Parathyroid adenoma (tissue), 2 donors: ENCODE results near the gene CLSTN2.

Experiments
- H2AFZ ChIP-seq: fragments of 300-600 bp; sonication (generic); one replicate; pipeline ENCODE4 v1.7.0; 2017; ENCODE audit warnings: antibody characterized with exemption, mild to moderate bottlenecking
- H3K27ac ChIP-seq: fragments of 300-600 bp; sonication (generic); one replicate; pipeline ENCODE4 v1.7.0; 2017
- H3K27me3 ChIP-seq: fragments of 300-600 bp; sonication (generic); one replicate; pipeline ENCODE4 v1.7.0; 2017; ENCODE audit warnings: low read length; ENCODE audit not compliant: control insufficient read depth, insufficient read depth
- H3K36me3 ChIP-seq: fragments of 300-600 bp; sonication (generic); one replicate; pipeline ENCODE4 v1.7.0; 2017; ENCODE audit warnings: low read length; ENCODE audit not compliant: control insufficient read depth, insufficient read depth
- H3K4me1 ChIP-seq: fragments of 300-600 bp; sonication (generic); one replicate; pipeline ENCODE4 v1.7.0; 2017; ENCODE audit warnings: control low read depth
- H3K4me2 ChIP-seq: fragments of 300-600 bp; sonication (generic); one replicate; pipeline ENCODE4 v1.7.0; 2017; ENCODE audit warnings: low read length
- H3K4me3 ChIP-seq: fragments of 300-600 bp; sonication (generic); one replicate; pipeline ENCODE4 v1.7.0; 2017; ENCODE audit warnings: low read depth, low read length
- H3K79me2 ChIP-seq: fragments of 300-600 bp; sonication (generic); one replicate; pipeline ENCODE4 v1.7.0; 2017; ENCODE audit warnings: control low read depth
- H3K9ac ChIP-seq: fragments of 300-600 bp; sonication (generic); one replicate; pipeline ENCODE4 v1.7.0; 2017; ENCODE audit warnings: mild to moderate bottlenecking
- H3K9me3 ChIP-seq: fragments of 300-600 bp; sonication (generic); one replicate; pipeline ENCODE4 v1.7.0; 2017; ENCODE audit warnings: low read length; ENCODE audit not compliant: control insufficient read depth
- CTCF ChIP-seq: fragments of 300-600 bp; sonication (generic); IDR thresholded peaks from one replicate; pipeline ENCODE4 v1.7.0; 2017; ENCODE audit warnings: antibody characterized with exemption, mild to moderate bottlenecking
- donor health status: primary hyperparathyroidism.

CLSTN2 gene

GRCh38 chr3:140056047-140056446 lies 121.1 kb downstream of the CLSTN2 start:
- Histone ChIP-seq H3K4me1 (no peaks in the 10 kb centered on the region), H3K36me3 (no peaks in the 10 kb centered on the region), H3K9ac (no peak overlapping the region), H3K79me2 (no peaks in the 10 kb centered on the region), H3K27me3 (no peaks in the 10 kb centered on the region), H3K9me3 (no peaks in the 10 kb centered on the region), H3K27ac (no peak overlapping the region), H2AFZ (no peak overlapping the region), H3K4me3 (no peak overlapping the region), H3K4me2 (no peak overlapping the region)
- TF ChIP-seq CTCF: no peak

- no peaks in the 10 kb centered on the region for H3K27me3 ChIP-seq
- TF ChIP-seq CTCF: no peak
- H2AFZ ChIP-seq: no peak overlapping the region
- H3K9ac ChIP-seq: no peak overlapping the region
- no peak overlapping the region for H3K4me3 ChIP-seq
- H3K27ac ChIP-seq: no peak overlapping the region
- H3K4me2 ChIP-seq: no peak overlapping the region
- no peaks in the 10 kb centered on the region for H3K4me1 ChIP-seq
- no peaks in the 10 kb centered on the region for H3K79me2 ChIP-seq
- H3K36me3 ChIP-seq: no peaks in the 10 kb centered on the region
- H3K9me3 ChIP-seq: no peaks in the 10 kb centered on the region
These were observed 126.2 kb downstream of the CLSTN2 start for GRCh38 chr3:140061211-140061610.

GRCh38 chr3:140062461-140062860 lies 127.5 kb downstream of the CLSTN2 start:
- Histone ChIP-seq H3K27me3 (no peaks in the 10 kb centered on the region), H3K9ac (no peak overlapping the region), H3K4me1 (no peaks in the 10 kb centered on the region), H3K36me3 (no peaks in the 10 kb centered on the region), H2AFZ (no peak overlapping the region), H3K79me2 (no peaks in the 10 kb centered on the region), H3K27ac (no peak overlapping the region), H3K9me3 (no peaks in the 10 kb centered on the region), H3K4me2 (no peak overlapping the region), H3K4me3 (no peak overlapping the region)
- no peak for TF ChIP-seq CTCF

- Histone ChIP-seq H3K9ac (no peak overlapping the region), H3K27me3 (no peaks in the 10 kb centered on the region), H3K79me2 (no peaks in the 10 kb centered on the region), H3K9me3 (no peaks in the 10 kb centered on the region), H3K4me2 (no peak overlapping the region), H3K27ac (no peak overlapping the region), H3K4me1 (no peaks in the 10 kb centered on the region), H3K36me3 (no peaks in the 10 kb centered on the region), H3K4me3 (no peak overlapping the region), H2AFZ (no peak overlapping the region)
- no peak for TF ChIP-seq CTCF
These were observed 132.5 kb downstream of the CLSTN2 start for GRCh38 chr3:140067487-140067886.

GRCh38 chr3:140068494-140069017 lies 133.6 kb downstream of the CLSTN2 start:
- no peaks in the 10 kb centered on the region for H3K9me3 ChIP-seq
- no peaks in the 10 kb centered on the region for H3K4me1 ChIP-seq
- no peaks in the 10 kb centered on the region for H3K79me2 ChIP-seq
- no peak overlapping the region for H3K27ac ChIP-seq
- H3K27me3 ChIP-seq: no peaks in the 10 kb centered on the region
- H3K4me3 ChIP-seq: no peak overlapping the region
- no peak overlapping the region for H3K4me2 ChIP-seq
- no peak for TF ChIP-seq CTCF
- H3K9ac ChIP-seq: no peak overlapping the region
- no peaks in the 10 kb centered on the region for H3K36me3 ChIP-seq
- no peak overlapping the region for H2AFZ ChIP-seq
